Liver (tissue), 9 donors: Measurements from ENCODE around the gene TNFAIP8. TPM values are rescaled to one million over a fixed set of nuclear protein-coding genes. Genes with fewer than 3 reads are reported as not detected.

ENCODE experiments used
- DNase-seq: peaks from one replicate; pipeline ENCODE4 v3.0.0-alpha.2; 2017; ENCODE audit warnings: low spot score
- H3K27ac ChIP-seq, 2 donors: one replicate each; pipeline ENCODE4 v1.7.0; 2013; ENCODE audit warnings: inconsistent platforms in 2 of 2, low read length in 2 of 2, control low read depth in 1 of 2, low read depth in 1 of 2, mild to moderate bottlenecking in 1 of 2
- H3K27me3 ChIP-seq, 4 donors: one replicate each; pipeline versions ENCODE4 v1.6.1 to v1.7.0; 2013; ENCODE audit warnings: low read length in 3 of 4, inconsistent platforms in 1 of 4, mild to moderate bottlenecking in 1 of 4, moderate library complexity in 1 of 4; ENCODE audit not compliant: control insufficient read depth in 4 of 4, insufficient read depth in 4 of 4
- H3K36me3 ChIP-seq, 4 donors: one replicate each; pipeline versions ENCODE4 v1.6.1 to v1.7.0; 2013; ENCODE audit warnings: low read length in 3 of 4, mild to moderate bottlenecking in 3 of 4, low read depth in 1 of 4, moderate library complexity in 1 of 4; ENCODE audit not compliant: control insufficient read depth in 4 of 4, insufficient read depth in 3 of 4
- H3K4me1 ChIP-seq, 4 donors: one replicate each; pipeline versions ENCODE4 v1.6.1 to v1.7.0; 2013; ENCODE audit warnings: low read length in 3 of 4, mild to moderate bottlenecking in 3 of 4, moderate library complexity in 1 of 4; ENCODE audit not compliant: control insufficient read depth in 4 of 4, insufficient read depth in 4 of 4
- H3K4me3 ChIP-seq, 3 donors: one replicate each; pipeline versions ENCODE4 v1.6.1 to v1.7.0; 2013; ENCODE audit warnings: low read length in 3 of 3, control low read depth in 1 of 3, low read depth in 1 of 3, mild to moderate bottlenecking in 1 of 3
- H3K9ac ChIP-seq, 2 donors: one replicate each; pipeline ENCODE4 v1.7.0; 2013; ENCODE audit warnings: low read length in 2 of 2, mild to moderate bottlenecking in 2 of 2, moderate library complexity in 2 of 2, control low read depth in 1 of 2, low read depth in 1 of 2
- H3K9me3 ChIP-seq, 4 donors: one replicate each; pipeline versions ENCODE4 v1.6.1 to v1.7.0; 2013; ENCODE audit warnings: low read length in 3 of 4; ENCODE audit not compliant: control insufficient read depth in 4 of 4
- FOXA1 ChIP-seq: IDR thresholded peaks from 2 replicates; pipeline ENCODE4 v1.6.1; 2016; ENCODE audit warnings: antibody characterized with exemption
- FOXA2 ChIP-seq: IDR thresholded peaks from 2 replicates; pipeline ENCODE4 v1.6.1; 2016; ENCODE audit warnings: antibody characterized with exemption
- GABPA ChIP-seq, 2 donors: IDR thresholded peaks in 1 of 2; conservative IDR thresholded peaks in 1 of 2; 2 replicates each; pipeline ENCODE4 v1.6.1; 2016; ENCODE audit warnings: antibody characterized with exemption in 2 of 2, mild to moderate bottlenecking in 1 of 2, moderate library complexity in 1 of 2
- JUND ChIP-seq, 2 donors: IDR thresholded peaks; 2 replicates each; pipeline ENCODE4 v1.6.1; 2016; ENCODE audit warnings: antibody characterized with exemption in 2 of 2
- RAD21 ChIP-seq, 2 donors: IDR thresholded peaks; 2 replicates each; pipeline ENCODE4 v1.6.1; 2016; ENCODE audit warnings: antibody characterized with exemption in 2 of 2, mild to moderate bottlenecking in 2 of 2
- WGBS: extraction: QIAGEN DNeasy Blood & Tissue Kit; methylation state at CpG from one replicate; pipeline ENCODE4 v1.1.7; 2013; 5-methylcytosine and 5-hydroxymethylcytosine counted together
- polyA plus RNA-seq, 2 donors: library from polyadenylated mRNA; stranded (reverse) in 1 of 2; unstranded in 1 of 2; fragments of 200-250 nt in 1 of 2; fragments of >200 nt in 1 of 2; fragmentation: Nextera tagmentation in 1 of 2; extraction: Ambion mirVana in 1 of 2; gene quantifications; one replicate each; pipeline versions ENCODE4 v1.2.1 to v1.2.3, GENCODE V29; 2013 to 2015
- total RNA-seq, 2 donors: library from RNA; depleted of rRNA; stranded (reverse); fragments of >200 nt; gene quantifications; one replicate each; pipeline ENCODE4 v1.2.3, GENCODE V29; 2014
- TF ChIP-seq, protein P1 (sequence below): IDR thresholded peaks from 2 replicates; pipeline ENCODE4 v1.6.1; 2016; ENCODE audit warnings: antibody characterized with exemption
- TF ChIP-seq, protein P2 (sequence below): IDR thresholded peaks from 2 replicates; pipeline ENCODE4 v1.6.1; 2016; ENCODE audit warnings: antibody characterized with exemption
- TF ChIP-seq, protein P3 (sequence below): IDR thresholded peaks from 2 replicates; pipeline ENCODE4 v1.6.1; 2016; ENCODE audit warnings: antibody characterized with exemption
- TF ChIP-seq, protein P4 (sequence below): fragments of 150-350 bp; IDR thresholded peaks from 2 replicates; pipeline ENCODE4 v1.5.1; 2017; ENCODE audit warnings: improper control_type of control experiment, low read depth, low read length; ENCODE audit not compliant: missing input control
- donor health status: healthy.
- donor health status: healthy.
- donor health status: healthy.
- donor health status: healthy.
- donor health status: healthy.

Gene TNFAIP8
- total and polyA plus RNA-seq, 4 donors, result 2.6 to 28.6 (median 4.4) TPM

DNA sequence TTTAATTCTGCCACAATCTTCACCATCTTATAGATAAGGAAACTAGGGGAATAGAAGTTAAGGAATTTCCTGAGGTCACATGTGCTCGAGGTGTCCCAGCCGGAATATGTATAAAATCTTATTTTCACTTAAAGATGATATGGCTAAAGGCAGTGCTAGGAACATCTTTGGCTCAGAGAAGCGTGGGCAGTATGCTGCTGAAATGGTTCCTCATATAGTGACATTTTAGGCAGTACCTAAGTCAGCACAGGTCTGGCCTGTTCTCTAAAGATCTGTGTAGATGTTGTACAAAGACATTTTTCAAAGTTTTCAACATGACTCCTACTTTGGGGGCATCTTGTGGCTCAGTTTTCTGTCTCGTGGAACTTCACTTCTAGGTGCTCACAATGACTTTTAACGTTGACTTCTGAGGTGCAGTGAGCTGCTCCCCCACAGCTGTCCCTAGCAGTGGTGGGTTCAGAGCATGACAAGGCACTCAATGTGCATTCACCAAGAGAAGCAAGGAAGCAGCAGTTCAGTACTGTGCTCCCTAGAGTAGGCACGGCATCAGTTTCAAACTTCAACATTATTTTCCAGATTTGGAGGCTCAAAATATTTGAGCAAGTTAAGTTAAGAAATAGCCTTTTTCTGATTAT, 40.3 kb downstream of the TNFAIP8 start:
- Histone ChIP-seq H3K36me3 (no peaks in the 10 kb centered on the region), H3K9me3 (no peaks in the 10 kb centered on the region), H3K27me3 (no peaks in the 10 kb centered on the region), H3K4me3 (no peak overlapping the region), H3K27ac (peak overlapping the region in 1 of 2 donors; percentile 9), H3K9ac (no peak overlapping the region), H3K4me1 (peaks cover 0 to 12% (median 8%) of the 10 kb centered on the region in 4 donors)
- TF ChIP-seq, protein P1, sequence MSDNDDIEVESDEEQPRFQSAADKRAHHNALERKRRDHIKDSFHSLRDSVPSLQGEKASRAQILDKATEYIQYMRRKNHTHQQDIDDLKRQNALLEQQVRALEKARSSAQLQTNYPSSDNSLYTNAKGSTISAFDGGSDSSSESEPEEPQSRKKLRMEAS, result no peak
- TF ChIP-seq GABPA (IDR thresholded peaks at IDR 0.05 in 1 of 2, conservative IDR thresholded peaks at IDR 0.05 in 1 of 2) (no peak), RAD21 (IDR thresholded peaks at IDR 0.05) (no peak), FOXA1 (no peak), FOXA2 (no peak)
- TF ChIP-seq, protein P2, sequence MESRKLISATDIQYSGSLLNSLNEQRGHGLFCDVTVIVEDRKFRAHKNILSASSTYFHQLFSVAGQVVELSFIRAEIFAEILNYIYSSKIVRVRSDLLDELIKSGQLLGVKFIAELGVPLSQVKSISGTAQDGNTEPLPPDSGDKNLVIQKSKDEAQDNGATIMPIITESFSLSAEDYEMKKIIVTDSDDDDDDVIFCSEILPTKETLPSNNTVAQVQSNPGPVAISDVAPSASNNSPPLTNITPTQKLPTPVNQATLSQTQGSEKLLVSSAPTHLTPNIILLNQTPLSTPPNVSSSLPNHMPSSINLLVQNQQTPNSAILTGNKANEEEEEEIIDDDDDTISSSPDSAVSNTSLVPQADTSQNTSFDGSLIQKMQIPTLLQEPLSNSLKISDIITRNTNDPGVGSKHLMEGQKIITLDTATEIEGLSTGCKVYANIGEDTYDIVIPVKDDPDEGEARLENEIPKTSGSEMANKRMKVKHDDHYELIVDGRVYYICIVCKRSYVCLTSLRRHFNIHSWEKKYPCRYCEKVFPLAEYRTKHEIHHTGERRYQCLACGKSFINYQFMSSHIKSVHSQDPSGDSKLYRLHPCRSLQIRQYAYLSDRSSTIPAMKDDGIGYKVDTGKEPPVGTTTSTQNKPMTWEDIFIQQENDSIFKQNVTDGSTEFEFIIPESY, result no peak
- TF ChIP-seq, protein P3, sequence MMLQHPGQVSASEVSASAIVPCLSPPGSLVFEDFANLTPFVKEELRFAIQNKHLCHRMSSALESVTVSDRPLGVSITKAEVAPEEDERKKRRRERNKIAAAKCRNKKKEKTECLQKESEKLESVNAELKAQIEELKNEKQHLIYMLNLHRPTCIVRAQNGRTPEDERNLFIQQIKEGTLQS, result no peak
- 91% methylated on average over 6 of the region's 6 CpGs for WGBS
- DNase-seq, result no peak

DNA sequence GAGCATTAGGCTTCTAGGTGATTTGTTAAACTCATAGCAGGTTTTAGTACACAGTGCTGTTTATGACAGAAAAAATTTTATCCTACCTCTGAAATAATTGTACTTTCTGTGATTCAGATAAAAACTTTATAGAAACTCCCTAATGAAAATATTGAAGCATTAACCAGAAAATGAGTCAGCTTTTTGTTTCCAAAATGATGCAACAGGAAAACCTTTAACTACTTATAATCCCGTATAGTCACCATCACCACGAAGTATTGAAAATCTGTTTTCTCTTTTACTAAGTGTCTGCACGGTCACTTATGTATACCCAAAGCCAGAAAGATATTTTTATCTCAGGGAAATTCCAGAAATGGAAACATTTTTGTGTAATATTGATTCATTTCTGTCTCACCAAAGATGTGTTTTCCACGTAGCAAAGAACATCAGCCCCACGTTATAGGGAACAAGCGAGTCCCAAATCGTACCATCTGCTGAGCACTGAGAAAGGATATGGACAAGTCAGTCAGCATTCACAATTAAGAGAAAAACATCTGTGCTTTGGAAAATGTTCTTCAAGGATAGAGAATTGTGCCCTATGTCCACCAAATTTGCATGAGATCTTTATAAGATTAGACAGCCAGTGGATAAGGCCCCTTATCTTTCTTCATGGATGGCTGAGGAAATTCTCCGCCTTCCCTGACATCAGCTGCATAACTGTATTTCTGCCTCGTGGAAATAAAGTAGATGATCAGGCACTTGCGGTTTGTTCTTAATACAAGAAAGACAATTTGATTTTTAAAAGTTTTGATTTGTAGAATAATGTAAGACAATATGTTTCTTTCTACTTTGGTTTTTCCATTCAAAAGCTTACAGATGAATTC, 41.9 kb downstream of the TNFAIP8 start:
- Histone ChIP-seq H3K4me3 (no peak overlapping the region), H3K27ac (peak overlapping the region; percentile 14 to 65), H3K9ac (no peak overlapping the region), H3K36me3 (no peaks in the 10 kb centered on the region), H3K27me3 (no peaks in the 10 kb centered on the region), H3K4me1 (peaks cover 0 to 12% (median 8%) of the 10 kb centered on the region in 4 donors), H3K9me3 (no peaks in the 10 kb centered on the region)
- WGBS, result 49% methylated on average over 10 of the region's 10 CpGs
- DNase-seq, result no peak
- TF ChIP-seq JUND (IDR thresholded peaks at IDR 0.05), result peak; percentile 67 to 68
- TF ChIP-seq, protein P4, sequence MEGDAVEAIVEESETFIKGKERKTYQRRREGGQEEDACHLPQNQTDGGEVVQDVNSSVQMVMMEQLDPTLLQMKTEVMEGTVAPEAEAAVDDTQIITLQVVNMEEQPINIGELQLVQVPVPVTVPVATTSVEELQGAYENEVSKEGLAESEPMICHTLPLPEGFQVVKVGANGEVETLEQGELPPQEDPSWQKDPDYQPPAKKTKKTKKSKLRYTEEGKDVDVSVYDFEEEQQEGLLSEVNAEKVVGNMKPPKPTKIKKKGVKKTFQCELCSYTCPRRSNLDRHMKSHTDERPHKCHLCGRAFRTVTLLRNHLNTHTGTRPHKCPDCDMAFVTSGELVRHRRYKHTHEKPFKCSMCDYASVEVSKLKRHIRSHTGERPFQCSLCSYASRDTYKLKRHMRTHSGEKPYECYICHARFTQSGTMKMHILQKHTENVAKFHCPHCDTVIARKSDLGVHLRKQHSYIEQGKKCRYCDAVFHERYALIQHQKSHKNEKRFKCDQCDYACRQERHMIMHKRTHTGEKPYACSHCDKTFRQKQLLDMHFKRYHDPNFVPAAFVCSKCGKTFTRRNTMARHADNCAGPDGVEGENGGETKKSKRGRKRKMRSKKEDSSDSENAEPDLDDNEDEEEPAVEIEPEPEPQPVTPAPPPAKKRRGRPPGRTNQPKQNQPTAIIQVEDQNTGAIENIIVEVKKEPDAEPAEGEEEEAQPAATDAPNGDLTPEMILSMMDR, result no peak
- TF ChIP-seq, protein P3, result peak; percentile 27
